ENCODE data around the gene C19orf25.

C19orf25 gene

GRCh38 chr19:1437609-1438008 lies 41.4 kb downstream of the C19orf25 start:
- TF ChIP-seq POLR2AphosphoS5 (IDR thresholded peaks at IDR 0.05; ENCODE audit: low read depth, low read length) (no peak), TAF1 (IDR thresholded peaks at IDR 0.05; ENCODE audit: borderline replicate concordance, low read depth, low read length) (no peak), POLR2A (IDR thresholded peaks at IDR 0.05; ENCODE audit: low read depth, low read length) (no peak)
- no peak for FAIRE-seq
- no peak for DNase-seq (ENCODE audit: insufficient read length)

GRCh38 chr19:1435378-1435989 lies 43.5 kb downstream of the C19orf25 start:
- TF ChIP-seq TAF1 (IDR thresholded peaks at IDR 0.05; ENCODE audit: borderline replicate concordance, low read depth, low read length), result no peak
- TF ChIP-seq POLR2A (IDR thresholded peaks at IDR 0.05; ENCODE audit: low read depth, low read length), result no peak
- no peak for TF ChIP-seq POLR2AphosphoS5 (IDR thresholded peaks at IDR 0.05; ENCODE audit: low read depth, low read length)
- DNase-seq (ENCODE audit: insufficient read length) (no peak), FAIRE-seq (no peak)

GRCh38 chr19:1434577-1435060 lies 44.4 kb downstream of the C19orf25 start:
- TF ChIP-seq POLR2A (IDR thresholded peaks at IDR 0.05; ENCODE audit: low read depth, low read length) (no peak), POLR2AphosphoS5 (IDR thresholded peaks at IDR 0.05; ENCODE audit: low read depth, low read length) (no peak), TAF1 (IDR thresholded peaks at IDR 0.05; ENCODE audit: borderline replicate concordance, low read depth, low read length) (no peak)
- no peak for DNase-seq (ENCODE audit: insufficient read length)
- no peak for FAIRE-seq

GRCh38 chr19:1434040-1434366 lies 45.0 kb downstream of the C19orf25 start:
- TF ChIP-seq TAF1 (IDR thresholded peaks at IDR 0.05; ENCODE audit: borderline replicate concordance, low read depth, low read length), result no peak
- no peak for TF ChIP-seq POLR2A (IDR thresholded peaks at IDR 0.05; ENCODE audit: low read depth, low read length)
- TF ChIP-seq POLR2AphosphoS5 (IDR thresholded peaks at IDR 0.05; ENCODE audit: low read depth, low read length), result no peak
- no peak for FAIRE-seq
- DNase-seq (ENCODE audit: insufficient read length), result no peak

GRCh38 chr19:1433119-1434039 lies 45.6 kb downstream of the C19orf25 start:
- DNase-seq (ENCODE audit: insufficient read length) (no peak), FAIRE-seq (no peak)
- no peak; the same call in 1 of the 2 replicates for TF ChIP-seq POLR2AphosphoS5 (IDR thresholded peaks at IDR 0.05; ENCODE audit: low read depth, low read length)
- TF ChIP-seq TAF1 (IDR thresholded peaks at IDR 0.05; ENCODE audit: borderline replicate concordance, low read depth, low read length), result no peak
- no peak for TF ChIP-seq POLR2A (IDR thresholded peaks at IDR 0.05; ENCODE audit: low read depth, low read length)

- TF ChIP-seq POLR2AphosphoS5 (IDR thresholded peaks at IDR 0.05; ENCODE audit: low read depth, low read length) (no peak), TAF1 (IDR thresholded peaks at IDR 0.05; ENCODE audit: borderline replicate concordance, low read depth, low read length) (no peak), POLR2A (IDR thresholded peaks at IDR 0.05; ENCODE audit: low read depth, low read length) (no peak)
- FAIRE-seq (no peak), DNase-seq (ENCODE audit: insufficient read length) (no peak)
These were observed 46.5 kb downstream of the C19orf25 start for GRCh38 chr19:1432507-1432887.

GRCh38 chr19:1431759-1432506 lies 47.1 kb downstream of the C19orf25 start:
- TF ChIP-seq POLR2AphosphoS5 (IDR thresholded peaks at IDR 0.05; ENCODE audit: low read depth, low read length), result no peak
- TF ChIP-seq TAF1 (IDR thresholded peaks at IDR 0.05; ENCODE audit: borderline replicate concordance, low read depth, low read length), result no peak
- TF ChIP-seq POLR2A (IDR thresholded peaks at IDR 0.05; ENCODE audit: low read depth, low read length), result no peak
- no peak for DNase-seq (ENCODE audit: insufficient read length)
- no peak for FAIRE-seq

- no peak for FAIRE-seq
- no peak for DNase-seq (ENCODE audit: insufficient read length)
- TF ChIP-seq POLR2AphosphoS5 (IDR thresholded peaks at IDR 0.05; ENCODE audit: low read depth, low read length) (no peak), POLR2A (IDR thresholded peaks at IDR 0.05; ENCODE audit: low read depth, low read length) (no peak), TAF1 (IDR thresholded peaks at IDR 0.05; ENCODE audit: borderline replicate concordance, low read depth, low read length) (no peak)
These were observed 48.8 kb downstream of the C19orf25 start for GRCh38 chr19:1430246-1430645.

GRCh38 chr19:1429750-1430149 lies 49.3 kb downstream of the C19orf25 start:
- no peak for DNase-seq (ENCODE audit: insufficient read length)
- no peak for FAIRE-seq
- TF ChIP-seq POLR2AphosphoS5 (IDR thresholded peaks at IDR 0.05; ENCODE audit: low read depth, low read length) (no peak), TAF1 (IDR thresholded peaks at IDR 0.05; ENCODE audit: borderline replicate concordance, low read depth, low read length) (no peak), POLR2A (IDR thresholded peaks at IDR 0.05; ENCODE audit: low read depth, low read length) (no peak)

- FAIRE-seq, result no peak
- TF ChIP-seq POLR2A (IDR thresholded peaks at IDR 0.05; ENCODE audit: low read depth, low read length) (no peak), POLR2AphosphoS5 (IDR thresholded peaks at IDR 0.05; ENCODE audit: low read depth, low read length) (no peak; the same call in 1 of the 2 replicates), TAF1 (IDR thresholded peaks at IDR 0.05; ENCODE audit: borderline replicate concordance, low read depth, low read length) (no peak)
- no peak for DNase-seq (ENCODE audit: insufficient read length)
These were observed 50.1 kb downstream of the C19orf25 start for GRCh38 chr19:1428738-1429391.

Data from GM12892 (cell line).